ENCODE results near the gene PI4K2B.
"Not testable (repeated sequence)": the region's sequence is repeated elsewhere in the genome, so short reads cannot be mapped to it uniquely, and the experiment has no call there.

- not testable (repeated sequence) for TF ChIP-seq POLR2A, CTCF (IDR thresholded peaks at IDR 0.05)
Observed at GRCh38 chr4:25249494-25249893, 15.7 kb downstream of the PI4K2B start.
